Measurements from ENCODE around the gene GRAMD1A. TPM values are rescaled to one million over a fixed set of nuclear protein-coding genes. Genes with fewer than 3 reads are reported as not detected.

GRAMD1A gene
- total RNA-seq, 1 donor from 2014 or later: 26.2 TPM

DNA sequence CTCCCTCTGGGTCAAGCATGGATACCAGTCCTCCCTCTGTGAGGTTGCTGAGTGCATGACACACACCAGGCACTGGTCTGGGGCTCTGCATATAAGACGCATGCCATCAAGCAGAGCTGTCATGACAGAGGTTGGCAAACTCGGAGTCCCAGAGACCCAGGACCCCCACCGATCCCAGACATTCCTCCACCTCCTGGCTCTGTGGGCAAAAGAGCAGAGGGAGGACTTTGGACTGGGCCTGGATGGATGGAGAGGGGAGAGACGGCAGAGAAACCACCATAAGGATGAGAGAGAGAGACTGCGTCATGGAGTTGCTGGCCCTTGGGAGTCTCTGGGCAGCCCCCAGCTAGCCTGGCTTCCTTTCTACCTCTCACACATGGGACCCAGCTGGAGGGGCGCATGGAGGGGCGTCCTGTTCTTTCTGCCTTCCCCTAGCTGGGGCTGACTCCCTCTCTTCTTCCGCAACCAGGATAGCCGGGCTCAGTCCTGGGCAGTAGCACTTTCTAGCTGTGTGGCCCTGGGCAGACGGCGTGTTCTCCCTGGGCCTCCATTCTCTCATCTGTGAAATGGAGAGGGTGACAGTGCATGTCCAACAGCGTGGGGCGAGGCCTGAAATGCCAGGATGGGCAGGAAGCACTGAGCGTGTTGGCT, 43.0 kb downstream of the GRAMD1A start:
- no peak overlapping the region for H3K4me3 ChIP-seq
- no peak for DNase-seq
- H3K27ac ChIP-seq (replicated peaks): peak overlapping the region; percentile 89
- H3K36me3 ChIP-seq: no peaks in the 10 kb centered on the region
- no peaks in the 10 kb centered on the region for H3K27me3 ChIP-seq (ENCODE audit: low read depth)
- intact Hi-C loops (cut with micrococcal nuclease): no loop called here
- H3K4me1 ChIP-seq: peaks cover 49% of the 10 kb centered on the region
- TF ChIP-seq, protein P1, sequence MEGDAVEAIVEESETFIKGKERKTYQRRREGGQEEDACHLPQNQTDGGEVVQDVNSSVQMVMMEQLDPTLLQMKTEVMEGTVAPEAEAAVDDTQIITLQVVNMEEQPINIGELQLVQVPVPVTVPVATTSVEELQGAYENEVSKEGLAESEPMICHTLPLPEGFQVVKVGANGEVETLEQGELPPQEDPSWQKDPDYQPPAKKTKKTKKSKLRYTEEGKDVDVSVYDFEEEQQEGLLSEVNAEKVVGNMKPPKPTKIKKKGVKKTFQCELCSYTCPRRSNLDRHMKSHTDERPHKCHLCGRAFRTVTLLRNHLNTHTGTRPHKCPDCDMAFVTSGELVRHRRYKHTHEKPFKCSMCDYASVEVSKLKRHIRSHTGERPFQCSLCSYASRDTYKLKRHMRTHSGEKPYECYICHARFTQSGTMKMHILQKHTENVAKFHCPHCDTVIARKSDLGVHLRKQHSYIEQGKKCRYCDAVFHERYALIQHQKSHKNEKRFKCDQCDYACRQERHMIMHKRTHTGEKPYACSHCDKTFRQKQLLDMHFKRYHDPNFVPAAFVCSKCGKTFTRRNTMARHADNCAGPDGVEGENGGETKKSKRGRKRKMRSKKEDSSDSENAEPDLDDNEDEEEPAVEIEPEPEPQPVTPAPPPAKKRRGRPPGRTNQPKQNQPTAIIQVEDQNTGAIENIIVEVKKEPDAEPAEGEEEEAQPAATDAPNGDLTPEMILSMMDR (IDR thresholded peaks at IDR 0.05; ENCODE audit: borderline replicate concordance): no peak
- H3K9me3 ChIP-seq (replicated peaks): no peaks in the 10 kb centered on the region

DNA sequence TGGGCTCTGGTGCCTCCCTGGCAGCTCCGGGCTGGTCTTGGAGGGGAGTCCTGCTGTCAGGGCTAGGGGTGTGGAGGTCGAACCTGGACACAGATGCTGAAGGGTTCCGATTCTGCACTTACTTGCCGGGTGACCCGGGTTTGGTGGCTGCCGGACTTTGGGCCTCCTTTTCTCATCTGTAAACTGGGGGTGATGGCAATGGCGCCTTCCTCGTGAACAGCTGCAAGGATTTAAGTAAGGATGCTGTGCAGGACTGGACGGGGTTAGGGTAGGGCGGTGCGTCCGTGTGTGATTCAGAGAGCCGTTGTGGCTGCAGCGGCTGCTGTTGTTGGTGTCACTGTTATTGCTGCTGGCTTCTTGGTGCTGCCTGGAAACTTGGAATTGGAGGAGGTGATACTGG, 43.8 kb downstream of the GRAMD1A start:
- Histone ChIP-seq H3K9me3 (replicated peaks) (no peaks in the 10 kb centered on the region), H3K27me3 (ENCODE audit: low read depth) (no peaks in the 10 kb centered on the region), H3K27ac (replicated peaks) (no peak overlapping the region), H3K4me3 (no peak overlapping the region), H3K36me3 (no peaks in the 10 kb centered on the region), H3K4me1 (peaks cover 49% of the 10 kb centered on the region)
- intact Hi-C loops (cut with micrococcal nuclease): no loop called here
- DNase-seq: no peak
- TF ChIP-seq, protein P1 (IDR thresholded peaks at IDR 0.05; ENCODE audit: borderline replicate concordance): no peak

DNA sequence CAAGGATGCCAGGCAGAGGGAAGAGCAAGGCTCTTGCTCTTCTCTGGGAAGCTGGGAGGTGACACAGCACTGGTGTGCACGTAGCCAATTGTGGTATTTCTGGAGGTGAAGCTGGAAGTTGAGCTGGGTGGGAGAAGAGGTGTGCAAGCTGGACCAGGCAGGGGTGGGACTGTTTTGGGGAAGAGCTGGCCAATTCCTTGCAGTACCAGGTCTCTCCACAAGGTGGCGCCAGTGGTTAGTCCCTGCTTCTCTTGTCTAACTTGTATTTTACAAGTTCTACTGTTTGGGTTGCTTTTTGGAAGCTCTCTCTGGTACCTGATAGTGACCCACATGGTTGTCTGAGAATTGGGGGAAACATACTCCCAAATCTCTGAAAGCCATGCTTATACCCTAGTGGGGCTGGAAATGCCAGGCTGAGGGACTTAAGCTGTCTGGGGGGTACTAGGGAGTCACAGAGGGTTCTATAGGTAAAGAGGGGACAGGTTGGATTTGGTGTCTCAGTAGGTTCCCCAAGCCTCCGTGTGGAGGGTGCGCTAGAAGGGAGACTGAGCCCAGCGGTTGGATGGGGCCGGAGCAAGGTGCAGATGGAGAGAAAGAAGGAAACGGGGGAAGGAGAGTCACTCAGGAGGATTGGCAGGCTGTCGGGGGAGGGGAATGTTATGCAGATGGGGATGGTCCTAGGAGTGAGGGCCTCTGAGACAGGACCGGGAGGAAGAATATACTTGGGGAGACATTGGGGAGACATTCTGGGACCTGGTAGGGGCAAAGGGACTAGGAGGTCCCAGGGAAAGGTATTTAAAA, 44.4 kb downstream of the GRAMD1A start:
- intact Hi-C loops (cut with micrococcal nuclease): no loop called here
- DNase-seq: peak; percentile 63
- Histone ChIP-seq H3K4me3 (no peak overlapping the region), H3K9me3 (replicated peaks) (no peaks in the 10 kb centered on the region), H3K36me3 (no peaks in the 10 kb centered on the region), H3K27me3 (ENCODE audit: low read depth) (no peaks in the 10 kb centered on the region), H3K27ac (replicated peaks) (no peak overlapping the region), H3K4me1 (peaks cover 48% of the 10 kb centered on the region)
- TF ChIP-seq, protein P1 (IDR thresholded peaks at IDR 0.05; ENCODE audit: borderline replicate concordance): peak; percentile 97

DNA sequence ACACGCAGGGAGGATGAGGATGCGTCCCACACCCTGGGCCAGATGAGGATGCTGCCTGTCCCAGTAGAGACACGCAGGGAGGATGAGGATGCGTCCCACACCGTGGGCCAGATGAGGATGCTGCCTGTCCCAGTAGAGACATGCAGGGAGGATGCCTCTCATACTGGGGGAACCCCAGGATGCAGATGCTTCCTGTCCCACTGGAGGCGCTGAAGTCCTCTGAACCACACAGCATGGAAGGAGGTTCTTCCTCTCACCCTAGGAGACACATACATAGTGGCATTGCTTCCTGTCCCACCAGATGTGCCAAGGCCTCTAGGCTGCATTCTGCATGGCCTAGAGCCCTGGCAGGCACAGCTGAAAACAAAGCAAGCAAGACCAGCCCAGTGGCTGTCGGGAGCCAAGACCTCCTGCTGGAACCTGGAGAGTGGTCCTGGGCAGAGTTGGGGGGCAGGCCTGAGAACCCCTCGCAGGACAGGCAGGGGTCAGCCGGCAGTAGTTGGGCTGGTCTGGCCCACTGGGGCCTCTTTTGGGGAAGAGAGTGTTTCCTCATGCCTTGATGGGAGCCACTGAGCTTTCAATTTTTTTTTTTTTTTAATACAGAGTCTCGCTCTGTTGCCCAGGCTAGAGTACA, 45.7 kb downstream of the GRAMD1A start:
- no peaks in the 10 kb centered on the region for H3K9me3 ChIP-seq (replicated peaks)
- H3K4me1 ChIP-seq: peaks cover 38% of the 10 kb centered on the region
- TF ChIP-seq, protein P1 (IDR thresholded peaks at IDR 0.05; ENCODE audit: borderline replicate concordance): peak; percentile 30
- H3K27me3 ChIP-seq (ENCODE audit: low read depth): no peaks in the 10 kb centered on the region
- no peak overlapping the region for H3K4me3 ChIP-seq
- H3K36me3 ChIP-seq: no peaks in the 10 kb centered on the region
- intact Hi-C loops (cut with micrococcal nuclease): no loop called here
- H3K27ac ChIP-seq (replicated peaks): no peak overlapping the region
- no peak for DNase-seq

DNA sequence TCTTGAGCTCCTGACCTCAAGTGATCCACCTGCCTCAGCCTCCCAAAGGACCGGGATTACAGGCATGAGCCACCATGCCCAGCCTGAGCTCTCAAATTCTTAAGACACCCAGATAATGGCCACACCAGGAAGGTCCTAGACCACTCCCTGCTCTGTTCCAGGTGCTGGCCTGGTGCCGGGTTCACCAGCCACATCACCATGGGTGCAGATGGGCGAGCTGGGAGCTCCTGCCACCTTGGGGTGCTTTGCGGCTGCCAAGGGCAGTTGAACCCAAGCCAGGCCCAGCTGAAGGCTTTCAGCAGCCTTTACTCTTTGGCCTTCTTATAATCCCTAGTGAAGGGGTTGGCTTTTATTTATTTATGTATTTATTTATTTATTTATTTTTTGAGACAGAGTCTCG, 46.3 kb downstream of the GRAMD1A start:
- H3K36me3 ChIP-seq: no peaks in the 10 kb centered on the region
- H3K27me3 ChIP-seq (ENCODE audit: low read depth): no peaks in the 10 kb centered on the region
- DNase-seq: no peak
- no peak overlapping the region for H3K4me3 ChIP-seq
- TF ChIP-seq, protein P1 (IDR thresholded peaks at IDR 0.05; ENCODE audit: borderline replicate concordance): no peak
- no peaks in the 10 kb centered on the region for H3K9me3 ChIP-seq (replicated peaks)
- intact Hi-C loops (cut with micrococcal nuclease): no loop called here
- no peak overlapping the region for H3K27ac ChIP-seq (replicated peaks)
- H3K4me1 ChIP-seq: peaks cover 31% of the 10 kb centered on the region

Data from left ventricle myocardium inferior (tissue), 1 donor.